PFSK-1 (cell line): ENCODE measurements around the gene QKI.

Source experiments
- FOXP2 ChIP-seq: optimal IDR thresholded peaks from 2 replicates; pipeline ENCODE3; 2011; ENCODE audit warnings: borderline replicate concordance, control low read depth, inconsistent platforms; ENCODE audit not compliant: insufficient read depth; ENCODE audit errors: extremely low read length, extremely low read depth
- POLR2AphosphoS5 ChIP-seq: IDR thresholded peaks from 2 replicates; pipeline ENCODE4 v1.6.1; 2012; ENCODE audit warnings: low read depth, mild to moderate bottlenecking, control low read depth, low read length, moderate library complexity
- REST ChIP-seq, 2 experiments: IDR thresholded peaks; 2 replicates each; pipeline versions ENCODE4 v1.6.1 to v1.8.0; 2011 to 2012; ENCODE audit warnings: low read depth in 2 of 2, low read length in 2 of 2, control low read depth in 1 of 2, inconsistent platforms in 1 of 2, mild to moderate bottlenecking in 1 of 2, moderate library complexity in 1 of 2; ENCODE audit not compliant: insufficient read depth in 1 of 2
- SIN3A ChIP-seq: IDR thresholded peaks from 2 replicates; pipeline ENCODE4 v1.6.1; 2012; ENCODE audit warnings: mild to moderate bottlenecking, low read length, moderate library complexity, borderline replicate concordance; ENCODE audit not compliant: insufficient read depth
- TAF1 ChIP-seq: IDR thresholded peaks from 2 replicates; pipeline ENCODE4 v1.6.1; 2012; ENCODE audit warnings: low read length, control low read depth, borderline replicate concordance; ENCODE audit not compliant: insufficient read depth

The QKI gene

DNA sequence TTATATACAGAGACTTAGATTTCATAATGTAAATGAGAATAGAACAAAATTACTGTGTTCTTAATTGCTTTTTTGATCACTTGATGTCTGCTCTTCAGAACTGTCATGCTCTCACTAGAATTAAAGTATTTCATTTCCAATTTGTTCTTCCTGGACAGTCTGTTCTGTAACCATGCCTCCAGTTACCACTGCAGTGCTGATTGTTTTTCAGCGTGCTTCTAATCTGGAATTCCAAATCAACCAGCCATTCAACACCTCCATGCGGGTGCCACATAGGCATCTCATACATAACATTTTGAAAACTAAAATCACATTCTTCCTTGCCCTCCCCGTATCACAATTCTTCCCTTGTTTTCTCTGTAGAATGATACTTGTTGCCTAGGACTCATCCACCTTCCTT, 132.8 kb downstream of the QKI start:
- no peak for TF ChIP-seq SIN3A
- no peak for TF ChIP-seq TAF1
- no peak for TF ChIP-seq POLR2AphosphoS5
- TF ChIP-seq FOXP2 = no peak
- no peak for TF ChIP-seq REST (IDR thresholded peaks at IDR 0.05; ENCODE audit: insufficient read depth in 1 of 2, low read depth in 2 of 2, low read length in 2 of 2)

DNA sequence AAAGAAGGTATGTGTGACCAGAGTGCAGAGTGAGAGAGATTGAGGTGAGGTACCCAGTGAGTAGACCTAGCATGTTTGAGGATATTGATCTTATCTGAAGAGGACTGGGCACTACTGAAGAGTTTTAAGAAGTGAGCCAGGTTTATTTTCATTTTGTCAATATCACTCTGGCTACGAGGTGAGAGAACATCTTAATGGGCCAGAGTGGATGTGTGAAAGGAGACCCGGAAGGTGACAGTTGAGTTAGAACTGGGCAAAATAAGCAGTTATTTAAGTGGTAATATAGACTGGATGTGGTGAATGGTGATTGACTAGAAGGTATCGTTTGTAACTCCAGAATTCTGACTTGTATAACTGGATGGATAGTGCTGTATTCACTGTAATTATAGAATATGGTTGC, 134.1 kb downstream of the QKI start:
- TF ChIP-seq TAF1 (no peak), SIN3A (no peak), REST (IDR thresholded peaks at IDR 0.05; ENCODE audit: insufficient read depth in 1 of 2, low read depth in 2 of 2, low read length in 2 of 2) (no peak), POLR2AphosphoS5 (no peak), FOXP2 (no peak)

DNA sequence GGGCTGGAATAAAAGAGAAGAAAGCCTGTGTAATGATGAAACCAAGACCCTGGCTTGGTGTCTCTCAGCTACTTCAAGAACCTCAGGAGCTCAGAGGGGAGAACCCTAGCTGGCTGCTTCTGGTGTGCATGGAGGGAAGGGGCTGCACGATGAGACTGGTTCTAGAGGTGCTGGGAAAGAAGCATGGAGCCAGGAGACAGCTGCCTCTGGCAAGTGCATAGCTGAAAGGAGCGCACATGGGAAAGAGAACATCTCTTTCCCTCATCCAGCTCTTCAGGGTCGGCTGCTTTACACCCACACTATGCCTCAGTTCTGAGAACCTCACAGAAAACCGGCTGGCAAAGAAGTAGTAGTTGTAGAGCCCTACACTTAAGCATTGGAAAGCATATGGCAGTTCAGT, 139.5 kb downstream of the QKI start:
- TF ChIP-seq REST (IDR thresholded peaks at IDR 0.05; ENCODE audit: insufficient read depth in 1 of 2, low read depth in 2 of 2, low read length in 2 of 2) (no peak), SIN3A (no peak), FOXP2 (no peak), TAF1 (no peak), POLR2AphosphoS5 (no peak)

- TF ChIP-seq FOXP2 = no peak
- no peak for TF ChIP-seq POLR2AphosphoS5
- no peak for TF ChIP-seq TAF1
- TF ChIP-seq REST (IDR thresholded peaks at IDR 0.05; ENCODE audit: insufficient read depth in 1 of 2, low read depth in 2 of 2, low read length in 2 of 2) = no peak
- no peak for TF ChIP-seq SIN3A
Measured at GRCh38 chr6:163554663-163555062, 140.1 kb downstream of the QKI start.

DNA sequence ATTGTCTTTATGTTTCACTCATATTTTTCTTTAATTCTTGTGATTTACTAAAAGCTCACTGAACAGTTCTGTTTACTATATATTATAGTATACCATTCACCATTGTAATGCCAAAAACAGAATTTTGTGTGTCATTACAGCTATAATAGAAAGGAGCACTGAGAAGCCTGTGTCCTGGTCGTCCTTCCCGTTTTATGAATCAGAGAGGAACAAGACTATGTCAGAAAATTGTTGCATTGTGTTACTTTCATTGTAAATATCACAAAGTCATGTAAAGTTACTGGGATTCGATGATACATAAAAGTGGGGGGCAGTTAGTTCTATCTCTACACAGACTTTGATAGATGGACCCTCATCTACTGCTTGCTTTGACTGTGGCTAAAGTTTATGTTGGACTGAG, 145.1 kb downstream of the QKI start:
- TF ChIP-seq POLR2AphosphoS5 (no peak), SIN3A (no peak), TAF1 (no peak), REST (IDR thresholded peaks at IDR 0.05; ENCODE audit: insufficient read depth in 1 of 2, low read depth in 2 of 2, low read length in 2 of 2) (no peak), FOXP2 (no peak)
